ENCODE measurements around the gene ST14. TPM values are rescaled to one million over a fixed set of nuclear protein-coding genes. Genes with fewer than 3 reads are reported as not detected.

Gene ST14
- total RNA-seq, 1 donor from 2014 or later = 22.6 TPM

DNA sequence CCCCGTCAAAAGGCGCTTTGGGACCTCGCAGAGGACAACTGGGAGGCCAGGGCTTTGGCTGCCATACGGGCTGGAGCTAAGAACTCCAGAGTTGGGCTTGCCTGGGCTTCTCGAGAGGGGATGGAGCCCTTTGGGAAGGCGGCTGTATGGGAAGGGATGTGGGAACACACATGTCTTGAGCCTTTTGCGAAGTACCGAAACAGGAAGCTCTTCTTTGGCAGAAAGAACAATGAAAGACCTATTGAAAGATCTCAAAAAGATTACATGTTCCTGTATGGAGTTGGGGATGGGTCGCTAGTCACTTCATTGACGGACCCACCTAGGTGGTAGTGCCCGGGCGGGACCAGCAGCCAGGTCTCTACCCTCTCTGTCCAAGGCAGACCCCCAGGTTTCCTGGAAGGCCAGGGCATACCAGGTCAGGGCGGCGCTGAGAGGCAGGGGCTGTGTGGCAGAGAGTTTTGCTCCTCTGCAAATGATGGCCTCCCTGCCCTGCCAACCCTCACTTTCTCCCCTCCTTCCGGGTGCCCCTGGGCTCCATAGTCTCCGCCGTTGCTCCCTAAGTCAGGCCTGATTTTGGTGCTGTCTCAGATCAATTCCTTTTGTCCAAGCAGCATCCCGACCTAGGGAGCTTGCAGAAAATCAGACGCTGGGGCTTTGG, 1.0 kb downstream of the ST14 start:
- intact Hi-C loops (cut with micrococcal nuclease) = loop anchor here (2.0 kb wide), 1 partner anchor 154 kb away; the partner anchor contains the start of gene ZBTB44
- peak overlapping the region; percentile 81 for H3K27ac Mint-ChIP-seq

GRCh38 chr11:130161441-130162145, 2.0 kb downstream of the ST14 start:
- CTCF ChIA-PET = no interaction called here
- no peaks in the 10 kb centered on the region for H3K36me3 Mint-ChIP-seq (ENCODE audit: low read depth)
- H3K4me1 Mint-ChIP-seq = peaks cover 63% of the 10 kb centered on the region
- TF ChIP-seq, protein P1, sequence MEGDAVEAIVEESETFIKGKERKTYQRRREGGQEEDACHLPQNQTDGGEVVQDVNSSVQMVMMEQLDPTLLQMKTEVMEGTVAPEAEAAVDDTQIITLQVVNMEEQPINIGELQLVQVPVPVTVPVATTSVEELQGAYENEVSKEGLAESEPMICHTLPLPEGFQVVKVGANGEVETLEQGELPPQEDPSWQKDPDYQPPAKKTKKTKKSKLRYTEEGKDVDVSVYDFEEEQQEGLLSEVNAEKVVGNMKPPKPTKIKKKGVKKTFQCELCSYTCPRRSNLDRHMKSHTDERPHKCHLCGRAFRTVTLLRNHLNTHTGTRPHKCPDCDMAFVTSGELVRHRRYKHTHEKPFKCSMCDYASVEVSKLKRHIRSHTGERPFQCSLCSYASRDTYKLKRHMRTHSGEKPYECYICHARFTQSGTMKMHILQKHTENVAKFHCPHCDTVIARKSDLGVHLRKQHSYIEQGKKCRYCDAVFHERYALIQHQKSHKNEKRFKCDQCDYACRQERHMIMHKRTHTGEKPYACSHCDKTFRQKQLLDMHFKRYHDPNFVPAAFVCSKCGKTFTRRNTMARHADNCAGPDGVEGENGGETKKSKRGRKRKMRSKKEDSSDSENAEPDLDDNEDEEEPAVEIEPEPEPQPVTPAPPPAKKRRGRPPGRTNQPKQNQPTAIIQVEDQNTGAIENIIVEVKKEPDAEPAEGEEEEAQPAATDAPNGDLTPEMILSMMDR (IDR thresholded peaks at IDR 0.05) = no peak
- ATAC-seq (ENCODE audit: low read depth) (no peak), DNase-seq (no peak)
- POLR2A ChIA-PET = interaction anchor here (0.5 to 2.2 kb wide), 3 partner anchors 9 to 112 kb away, joined by 4 to 8 read pairs (median 6); no protein-coding TSS in a partner anchor
- peak overlapping the region; percentile 46 for H3K27ac Mint-ChIP-seq
- H3K9me3 Mint-ChIP-seq = no peaks in the 10 kb centered on the region
- no peaks in the 10 kb centered on the region for H3K27me3 Mint-ChIP-seq
- intact Hi-C loops (cut with micrococcal nuclease) = loop anchor here (2.0 kb wide), 1 partner anchor 153 kb away; the partner anchor contains the start of gene ZBTB44
- peak overlapping the region; percentile 69 for H3K4me3 Mint-ChIP-seq

More for the DNA sequence above, 1.0 kb downstream of the ST14 start:
- ATAC-seq (ENCODE audit: low read depth) (no peak), DNase-seq (peak; percentile 27)
- ChIA-PET POLR2A (interaction anchor here (1.1 to 3.4 kb wide), 6 partner anchors 8 to 158 kb away, joined by 3 to 18 read pairs (median 5); partner anchors contain the start of gene PRDM10), CTCF (interaction anchor here (1.1 to 1.6 kb wide), 2 partner anchors 14 to 15 kb away, joined by 3 to 5 read pairs; no protein-coding TSS in a partner anchor)
- Mint-ChIP-seq H3K9me3 (no peaks in the 10 kb centered on the region), H3K4me1 (peaks cover 57% of the 10 kb centered on the region), H3K4me3 (peak overlapping the region; percentile 89), H3K36me3 (ENCODE audit: low read depth) (no peaks in the 10 kb centered on the region), H3K27me3 (no peaks in the 10 kb centered on the region)
- TF ChIP-seq, protein P1 (IDR thresholded peaks at IDR 0.05) = no peak

GRCh38 chr11:130162733-130163132, 3.2 kb downstream of the ST14 start:
- TF ChIP-seq, protein P1 (IDR thresholded peaks at IDR 0.05) = no peak
- Mint-ChIP-seq H3K9me3 (no peaks in the 10 kb centered on the region), H3K27ac (no peak overlapping the region), H3K4me3 (no peak overlapping the region), H3K27me3 (no peaks in the 10 kb centered on the region), H3K4me1 (peaks cover 72% of the 10 kb centered on the region), H3K36me3 (ENCODE audit: low read depth) (no peaks in the 10 kb centered on the region)
- ATAC-seq (ENCODE audit: low read depth) = no peak
- CTCF ChIA-PET = no interaction called here
- POLR2A ChIA-PET = interaction anchor here (2.2 kb wide), 1 partner anchor 12 kb away, joined by 8 read pairs; no protein-coding TSS in a partner anchor
- DNase-seq = no peak
- intact Hi-C loops (cut with micrococcal nuclease) = no loop called here

DNA sequence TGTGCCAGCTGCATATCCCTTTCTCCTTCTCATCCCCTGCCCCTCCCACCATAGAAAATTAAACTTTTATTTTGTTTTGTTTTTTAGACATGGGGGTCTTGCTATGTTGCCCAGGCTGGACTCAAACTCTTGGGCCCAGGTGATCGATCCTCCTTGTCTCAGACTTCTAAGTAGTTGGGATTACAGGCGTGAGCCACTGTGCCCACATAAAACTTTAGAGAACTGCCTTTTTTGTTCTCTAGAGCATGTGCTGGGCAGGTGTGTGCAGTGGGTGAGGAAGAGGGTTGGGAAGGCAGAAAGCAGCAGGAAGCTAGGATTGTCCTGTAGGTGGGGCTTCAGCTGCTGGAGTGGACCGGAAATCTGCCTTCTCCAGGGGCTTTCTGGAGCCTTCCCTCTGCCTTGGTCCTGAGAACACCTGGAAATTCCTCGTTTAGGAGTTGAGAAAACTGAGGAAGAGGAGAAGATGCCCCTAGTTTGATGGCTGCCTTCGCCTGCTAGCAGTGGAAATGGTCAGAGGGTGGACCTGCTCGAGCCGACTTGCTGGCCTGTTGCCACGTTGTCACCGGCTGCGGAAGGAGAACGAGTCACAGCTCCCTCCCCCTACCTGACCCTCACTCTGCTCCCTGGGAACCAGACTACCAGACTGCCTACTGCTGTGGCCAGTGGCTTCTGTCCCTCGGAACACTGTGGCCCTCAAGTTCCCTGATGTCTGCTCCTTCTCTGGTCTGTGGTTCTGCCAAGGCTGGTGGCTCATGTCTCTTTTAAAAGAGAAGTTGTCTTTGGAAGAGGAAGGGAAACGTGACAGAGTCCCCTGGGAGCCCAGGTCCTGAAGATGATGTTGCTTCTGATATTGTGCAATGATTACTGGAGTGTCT, 4.0 kb downstream of the ST14 start:
- peaks cover 81% of the 10 kb centered on the region for H3K4me1 Mint-ChIP-seq
- POLR2A ChIA-PET = no interaction called here

More for the DNA sequence above, 4.0 kb downstream of the ST14 start:
- peak overlapping the region; percentile 51 for H3K27ac Mint-ChIP-seq
- TF ChIP-seq, protein P1 (IDR thresholded peaks at IDR 0.05) = no peak
- H3K27me3 Mint-ChIP-seq = no peaks in the 10 kb centered on the region
- DNase-seq (no peak), ATAC-seq (ENCODE audit: low read depth) (peak; percentile 15)
- no peaks in the 10 kb centered on the region for H3K9me3 Mint-ChIP-seq
- CTCF ChIA-PET = no interaction called here
- peak overlapping the region; percentile 21 for H3K4me3 Mint-ChIP-seq
- intact Hi-C loops (cut with micrococcal nuclease) = loop anchor here (2.0 kb wide), 1 partner anchor 39 kb away; no protein-coding TSS in a partner anchor
- no peaks in the 10 kb centered on the region for H3K36me3 Mint-ChIP-seq (ENCODE audit: low read depth)
